Fibroblast of villous mesenchyme (primary cell): Measurements from ENCODE around the gene N4BP2. TPM values are rescaled to one million over a fixed set of nuclear protein-coding genes. Genes with fewer than 3 reads are reported as not detected.

ENCODE experiments used
- DNase-seq: peaks from one replicate; pipeline ENCODE4 v3.0.0-alpha.2; 2010; ENCODE audit warnings: low read depth
- H3K4me3 ChIP-seq: 2 replicates; pipeline ENCODE4 v1.5.1; 2011; ENCODE audit warnings: low read depth, mild to moderate bottlenecking, low read length
- CTCF ChIP-seq: IDR thresholded peaks from 2 replicates; pipeline ENCODE4 v1.5.1; 2012; ENCODE audit warnings: low read depth, mild to moderate bottlenecking, low read length; ENCODE audit not compliant: insufficient read depth
- total RNA-seq: library from RNA; depleted of rRNA; stranded (reverse); fragments of >200 nt; gene quantifications from 2 replicates; pipeline ENCODE4 v1.2.3, GENCODE V29; 2012

The N4BP2 gene
- total RNA-seq, 1 donor: 8.2 TPM

GRCh38 chr4:40119344-40119743 is 62.7 kb downstream of the N4BP2 start:
- no peak overlapping the region for H3K4me3 ChIP-seq
- TF ChIP-seq CTCF: no peak
- DNase-seq: no peak

- H3K4me3 ChIP-seq: no peak overlapping the region
- DNase-seq: peak; percentile 25
- no peak for TF ChIP-seq CTCF
Measured at GRCh38 chr4:40121515-40121914, 64.9 kb downstream of the N4BP2 start.

- H3K4me3 ChIP-seq: no peak overlapping the region
- TF ChIP-seq CTCF: no peak
- DNase-seq: no peak
Measured at GRCh38 chr4:40122941-40123340, 66.3 kb downstream of the N4BP2 start.

GRCh38 chr4:40124690-40125089 is 68.0 kb downstream of the N4BP2 start:
- TF ChIP-seq CTCF: no peak
- no peak for DNase-seq
- no peak overlapping the region for H3K4me3 ChIP-seq

- DNase-seq: no peak
- no peak for TF ChIP-seq CTCF
- H3K4me3 ChIP-seq: no peak overlapping the region
Measured at GRCh38 chr4:40130401-40131036, 73.9 kb downstream of the N4BP2 start.

GRCh38 chr4:40132816-40133215 is 76.2 kb downstream of the N4BP2 start:
- H3K4me3 ChIP-seq: no peak overlapping the region
- no peak for DNase-seq
- TF ChIP-seq CTCF: no peak
